HG02678 (cell line): Measurements from ENCODE around the gene ZNF716.
"Not testable (repeated sequence)": the region's sequence is repeated elsewhere in the genome, so short reads cannot be mapped to it uniquely, and the experiment has no call there.

Source experiments
- ATAC-seq: cut with Tn5 transposase; IDR thresholded peaks from one replicate; pipeline ENCODE4 v1.9.1; 2021; ENCODE audit warnings: mild to moderate bottlenecking, moderate library complexity; ENCODE audit not compliant: unreplicated experiment

The ZNF716 gene

DNA sequence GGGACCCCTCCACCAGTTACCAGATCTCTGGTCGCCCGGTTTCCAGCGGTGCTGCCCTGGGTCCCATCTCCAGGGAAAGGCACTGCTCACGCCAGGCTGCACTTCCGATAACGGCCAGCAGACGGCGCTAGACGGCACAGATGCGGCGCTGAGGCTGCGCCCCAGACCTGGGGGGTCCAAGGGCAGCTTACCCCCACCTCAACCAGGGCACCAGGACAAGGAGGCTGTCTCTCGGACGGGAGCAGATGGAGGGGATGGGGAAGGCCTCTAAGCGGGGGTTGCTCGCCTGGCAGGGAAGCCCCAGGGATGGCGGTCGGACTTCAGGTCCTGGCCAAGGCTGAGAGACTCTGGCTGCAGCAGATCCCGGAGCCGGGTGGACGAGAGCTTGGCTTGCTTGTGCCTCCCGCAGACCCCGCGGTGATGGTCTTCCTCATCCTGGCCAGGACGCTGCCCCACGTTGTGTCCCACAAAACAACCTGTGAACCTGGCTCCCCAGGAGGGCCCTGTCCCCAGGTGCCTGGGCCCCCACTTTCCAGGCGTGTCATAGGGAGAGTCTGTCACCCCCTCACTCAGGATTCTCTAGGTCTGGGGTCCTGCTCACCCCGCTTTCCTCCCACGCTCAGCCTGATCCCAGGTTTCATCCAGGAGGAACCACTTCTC is 23.9 kb upstream of the ZNF716 start:
- no peak for ATAC-seq

DNA sequence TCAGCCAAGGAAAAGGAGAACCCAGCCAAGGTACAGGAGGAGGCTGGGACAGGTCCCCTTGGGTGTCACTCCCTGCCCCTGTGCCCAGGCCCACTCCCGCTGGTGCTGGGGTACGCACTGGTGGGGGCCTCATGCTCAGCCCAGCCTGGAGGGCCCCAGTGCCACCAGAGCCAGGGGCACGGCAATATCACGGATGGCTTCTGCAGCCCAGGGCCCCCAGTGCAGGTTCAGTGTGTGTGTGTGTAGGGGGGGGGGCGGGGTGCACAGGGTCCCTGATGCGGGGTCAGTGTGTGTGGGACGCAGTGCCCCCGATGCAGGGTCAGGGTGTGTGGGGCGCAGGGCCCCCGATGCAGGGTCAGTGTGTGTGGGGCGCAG is 23.4 kb upstream of the ZNF716 start:
- no peak for ATAC-seq

DNA sequence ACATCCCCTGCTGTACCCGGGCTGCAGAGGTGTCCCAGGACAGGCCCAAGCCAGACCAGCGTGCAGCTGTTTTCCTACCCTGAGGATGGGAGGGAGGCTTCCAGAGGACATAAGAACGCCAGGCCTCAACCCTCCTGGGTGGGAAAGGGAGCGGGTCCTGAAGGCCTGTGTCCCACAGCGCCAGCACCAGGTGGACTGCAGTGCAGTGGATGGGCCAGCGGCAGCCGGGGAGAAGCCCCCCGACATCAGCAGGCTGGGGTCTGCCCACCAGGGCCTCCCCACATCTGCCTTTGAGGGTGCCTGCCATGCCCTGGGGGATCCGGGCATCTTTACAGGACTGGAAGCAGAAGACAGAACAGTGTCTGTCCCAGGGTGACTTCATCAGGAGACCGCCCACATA is 22.8 kb upstream of the ZNF716 start:
- ATAC-seq = no peak

GRCh38 chr7:57427594-57427993 is 22.4 kb upstream of the ZNF716 start:
- no peak for ATAC-seq

- ATAC-seq = no peak
Measured at GRCh38 chr7:57432583-57432982, 17.4 kb upstream of the ZNF716 start.

- ATAC-seq = no peak
Measured at GRCh38 chr7:57437581-57437980, 12.4 kb upstream of the ZNF716 start.

DNA sequence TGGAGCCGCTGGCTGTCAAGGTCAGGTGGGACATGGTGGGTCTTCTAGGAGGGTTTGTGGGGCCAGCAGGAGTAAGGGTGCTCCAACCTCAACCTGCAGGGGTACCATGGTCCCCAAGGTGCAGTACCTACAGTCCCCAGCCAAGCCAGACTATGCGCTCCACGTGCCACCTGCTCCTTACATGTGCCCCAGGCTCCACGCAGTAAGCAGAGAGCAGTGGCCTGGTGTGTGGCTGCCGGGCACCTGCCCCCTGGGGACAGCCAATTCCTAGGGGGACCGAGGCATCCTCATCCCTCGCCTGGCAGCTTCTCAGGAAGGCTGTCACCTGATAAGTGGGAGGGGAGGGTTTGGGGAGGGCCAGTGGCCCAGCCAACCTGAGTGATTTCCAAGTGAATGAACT is 11.7 kb upstream of the ZNF716 start:
- ATAC-seq = no peak

GRCh38 chr7:57443567-57443966 is 6.4 kb upstream of the ZNF716 start:
- ATAC-seq = no peak

- not testable (repeated sequence) for ATAC-seq
Measured at GRCh38 chr7:57469186-57469828, 19.3 kb downstream of the ZNF716 start.

GRCh38 chr7:57480304-57480703 is 30.3 kb downstream of the ZNF716 start:
- not testable (repeated sequence) for ATAC-seq

DNA sequence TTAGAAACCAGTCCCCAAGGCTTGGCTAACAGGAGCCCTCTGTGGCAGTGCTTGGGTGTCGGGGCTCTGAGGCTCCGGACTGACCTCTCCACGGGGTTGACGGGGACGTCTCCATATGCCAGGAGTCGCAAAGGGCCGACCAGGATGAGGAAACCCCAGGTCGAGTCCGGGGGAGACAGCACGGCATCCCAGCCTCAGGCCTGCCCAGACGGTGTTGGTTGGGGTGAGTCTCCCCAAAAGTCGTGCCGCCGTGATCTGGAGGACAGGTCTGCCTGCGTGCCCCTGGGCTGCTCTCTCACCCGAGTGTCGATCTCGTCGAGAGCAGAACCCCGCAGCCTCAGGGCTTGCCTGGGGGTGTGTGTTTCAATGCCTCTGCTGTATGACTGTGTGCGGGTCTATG is 35.0 kb downstream of the ZNF716 start:
- not testable (repeated sequence) for ATAC-seq

GRCh38 chr7:57487957-57488356 is 38.0 kb downstream of the ZNF716 start:
- no peak for ATAC-seq

- not testable (repeated sequence) for ATAC-seq
Measured at GRCh38 chr7:57495111-57495510, 45.1 kb downstream of the ZNF716 start.

- ATAC-seq = no peak
Measured at GRCh38 chr7:57496395-57496794, 46.4 kb downstream of the ZNF716 start.

GRCh38 chr7:57505176-57505575 is 55.2 kb downstream of the ZNF716 start:
- ATAC-seq = no peak
